ENCODE data around the gene SLIT3.

The SLIT3 gene

DNA sequence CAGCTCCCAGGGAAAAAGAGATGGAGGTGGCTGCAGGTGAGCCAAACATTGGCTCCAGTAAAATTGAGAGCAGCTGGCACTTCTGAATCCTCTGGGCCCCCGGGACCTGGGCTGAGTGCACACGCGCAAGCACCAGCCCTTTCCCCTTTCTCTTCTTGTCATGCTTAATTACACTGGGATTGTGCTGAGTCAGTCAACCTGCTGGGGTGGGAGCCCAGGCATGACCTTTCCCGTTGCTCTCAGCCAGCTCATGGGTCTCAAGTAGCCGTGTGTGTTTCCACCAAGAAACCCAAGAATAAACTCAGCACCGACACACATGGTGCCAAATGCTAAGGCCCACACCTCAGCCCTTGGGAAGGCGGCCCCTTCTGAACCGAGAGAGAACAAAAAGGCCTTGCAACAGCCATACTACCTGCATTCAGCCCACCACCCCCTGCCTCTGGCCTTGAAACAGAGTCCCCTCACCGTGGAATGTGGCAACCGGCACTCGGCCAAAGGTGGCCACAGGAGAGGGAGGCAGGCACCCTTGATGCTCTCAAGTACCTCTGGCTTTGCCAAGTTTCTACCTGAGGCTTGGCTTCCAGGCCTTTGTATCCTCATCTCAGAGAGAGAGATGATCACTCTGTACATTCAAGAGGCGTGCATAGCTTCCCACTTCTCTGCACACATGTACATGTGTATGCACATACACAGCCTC, 28.1 kb downstream of the SLIT3 start:
- Histone ChIP-seq H3K4me1 (ENCODE audit: control insufficient read depth in 2 of 2, insufficient read depth in 2 of 2, low read length in 2 of 2) (no peaks in the 10 kb centered on the region), H3K36me3 (ENCODE audit: control insufficient read depth in 2 of 2, insufficient read depth in 2 of 2, low read length in 2 of 2) (no peaks in the 10 kb centered on the region), H3K27me3 (ENCODE audit: control insufficient read depth in 2 of 2, insufficient read depth in 2 of 2, low read length in 2 of 2) (no peaks in the 10 kb centered on the region), H3K27ac (ENCODE audit: low read depth in 2 of 2, low read length in 2 of 2) (no peak overlapping the region), H3K4me3 (ENCODE audit: low read length in 2 of 2) (no peak overlapping the region), H3K9me3 (ENCODE audit: control insufficient read depth in 2 of 2, low read length in 2 of 2) (no peaks in the 10 kb centered on the region), H3K9ac (ENCODE audit: low read depth in 1 of 2, low read length in 2 of 2) (no peak overlapping the region)

DNA sequence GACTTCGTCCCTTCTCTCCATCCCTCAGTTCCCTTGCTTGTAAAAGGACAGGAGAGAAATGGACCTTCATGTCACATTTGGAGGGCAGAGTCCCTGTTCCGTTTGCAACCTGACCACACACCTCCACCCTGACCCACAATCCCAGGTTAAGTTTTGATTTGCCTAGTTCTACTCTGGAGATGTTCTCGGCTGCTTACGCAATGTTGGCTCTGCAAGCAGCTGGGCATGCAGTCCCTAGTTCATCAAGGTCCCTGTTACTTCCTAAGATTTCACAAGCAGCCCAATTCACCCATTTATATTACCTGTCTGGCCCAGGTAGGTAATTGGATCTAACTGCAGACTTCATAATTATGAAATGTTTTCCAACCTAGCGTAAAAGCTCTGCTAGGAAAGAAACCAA, 28.8 kb downstream of the SLIT3 start:
- Histone ChIP-seq H3K4me1 (ENCODE audit: control insufficient read depth in 2 of 2, insufficient read depth in 2 of 2, low read length in 2 of 2) (no peaks in the 10 kb centered on the region), H3K27me3 (ENCODE audit: control insufficient read depth in 2 of 2, insufficient read depth in 2 of 2, low read length in 2 of 2) (no peaks in the 10 kb centered on the region), H3K9me3 (ENCODE audit: control insufficient read depth in 2 of 2, low read length in 2 of 2) (no peaks in the 10 kb centered on the region), H3K27ac (ENCODE audit: low read depth in 2 of 2, low read length in 2 of 2) (no peak overlapping the region), H3K4me3 (ENCODE audit: low read length in 2 of 2) (no peak overlapping the region), H3K9ac (ENCODE audit: low read depth in 1 of 2, low read length in 2 of 2) (no peak overlapping the region), H3K36me3 (ENCODE audit: control insufficient read depth in 2 of 2, insufficient read depth in 2 of 2, low read length in 2 of 2) (no peaks in the 10 kb centered on the region)

DNA sequence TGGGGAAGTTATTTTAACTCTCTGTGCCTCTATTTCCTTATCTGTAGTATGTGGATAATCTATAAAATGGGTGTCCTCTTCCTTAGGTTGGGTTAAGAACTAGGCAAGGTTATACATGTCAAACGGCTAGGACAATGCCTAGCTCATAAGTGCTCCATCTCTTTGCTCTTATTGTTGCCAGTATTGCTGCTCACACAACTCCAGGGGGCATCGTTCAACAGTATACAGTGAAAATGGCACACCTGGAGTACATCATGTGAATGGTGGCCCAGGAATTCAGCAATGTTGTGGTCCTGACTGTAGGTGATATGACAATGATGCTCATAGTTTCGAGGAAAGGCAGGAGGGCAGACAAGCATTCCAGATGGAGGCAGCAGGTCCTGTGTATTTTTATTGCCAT, 30.1 kb downstream of the SLIT3 start:
- no peaks in the 10 kb centered on the region for H3K4me1 ChIP-seq (ENCODE audit: control insufficient read depth in 2 of 2, insufficient read depth in 2 of 2, low read length in 2 of 2)
- H3K9ac ChIP-seq (ENCODE audit: low read depth in 1 of 2, low read length in 2 of 2) = no peak overlapping the region
- H3K4me3 ChIP-seq (ENCODE audit: low read length in 2 of 2) = no peak overlapping the region
- no peaks in the 10 kb centered on the region for H3K9me3 ChIP-seq (ENCODE audit: control insufficient read depth in 2 of 2, low read length in 2 of 2)
- no peaks in the 10 kb centered on the region for H3K36me3 ChIP-seq (ENCODE audit: control insufficient read depth in 2 of 2, insufficient read depth in 2 of 2, low read length in 2 of 2)
- H3K27me3 ChIP-seq (ENCODE audit: control insufficient read depth in 2 of 2, insufficient read depth in 2 of 2, low read length in 2 of 2) = no peaks in the 10 kb centered on the region
- H3K27ac ChIP-seq (ENCODE audit: low read depth in 2 of 2, low read length in 2 of 2) = no peak overlapping the region

DNA sequence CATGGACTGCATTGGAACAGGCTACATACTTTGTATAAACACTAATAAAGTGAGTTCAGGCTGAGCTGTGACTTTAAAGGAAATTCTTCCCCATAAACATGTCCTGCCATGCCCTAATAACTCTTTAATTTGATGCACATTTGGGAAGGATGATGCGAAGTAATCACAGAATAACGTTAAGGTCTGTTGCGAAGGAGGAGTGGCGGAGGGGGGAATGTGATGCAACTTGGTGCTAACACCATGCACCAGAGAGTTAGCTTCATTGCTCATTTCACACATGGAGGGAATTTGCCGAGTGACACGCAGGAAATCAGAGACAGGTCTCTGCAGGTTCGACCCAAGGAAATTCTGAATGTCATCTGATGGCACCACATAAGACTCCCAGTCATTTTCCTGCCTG, 32.9 kb downstream of the SLIT3 start:
- no peaks in the 10 kb centered on the region for H3K27me3 ChIP-seq (ENCODE audit: control insufficient read depth in 2 of 2, insufficient read depth in 2 of 2, low read length in 2 of 2)
- H3K9me3 ChIP-seq (ENCODE audit: control insufficient read depth in 2 of 2, low read length in 2 of 2) = no peaks in the 10 kb centered on the region
- H3K4me3 ChIP-seq (ENCODE audit: low read length in 2 of 2) = no peak overlapping the region
- no peak overlapping the region for H3K9ac ChIP-seq (ENCODE audit: low read depth in 1 of 2, low read length in 2 of 2)
- H3K27ac ChIP-seq (ENCODE audit: low read depth in 2 of 2, low read length in 2 of 2) = no peak overlapping the region
- no peaks in the 10 kb centered on the region for H3K36me3 ChIP-seq (ENCODE audit: control insufficient read depth in 2 of 2, insufficient read depth in 2 of 2, low read length in 2 of 2)
- H3K4me1 ChIP-seq (ENCODE audit: control insufficient read depth in 2 of 2, insufficient read depth in 2 of 2, low read length in 2 of 2) = no peaks in the 10 kb centered on the region

DNA sequence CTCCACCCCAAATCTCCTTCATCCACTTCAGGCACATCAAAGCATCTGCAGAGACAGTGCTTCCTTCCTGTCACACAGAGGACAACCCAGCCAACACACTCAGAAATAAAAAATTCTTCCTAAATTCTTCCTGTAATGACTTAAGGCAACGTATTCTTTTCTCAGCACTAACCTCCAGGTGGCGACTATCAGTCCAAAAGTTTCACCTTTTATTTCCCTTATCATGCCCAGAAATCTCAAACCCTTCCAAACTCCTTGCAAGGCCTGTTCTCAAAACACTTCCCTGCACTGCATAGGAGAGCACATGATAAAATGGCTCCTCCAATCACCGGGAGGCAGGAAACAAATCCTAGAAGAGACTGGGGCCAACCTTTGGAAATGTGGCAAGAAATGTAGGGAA, 35.1 kb downstream of the SLIT3 start:
- Histone ChIP-seq H3K9ac (ENCODE audit: low read depth in 1 of 2, low read length in 2 of 2) (no peak overlapping the region), H3K4me3 (ENCODE audit: low read length in 2 of 2) (no peak overlapping the region), H3K4me1 (ENCODE audit: control insufficient read depth in 2 of 2, insufficient read depth in 2 of 2, low read length in 2 of 2) (no peaks in the 10 kb centered on the region), H3K27me3 (ENCODE audit: control insufficient read depth in 2 of 2, insufficient read depth in 2 of 2, low read length in 2 of 2) (no peaks in the 10 kb centered on the region), H3K36me3 (ENCODE audit: control insufficient read depth in 2 of 2, insufficient read depth in 2 of 2, low read length in 2 of 2) (no peaks in the 10 kb centered on the region), H3K27ac (ENCODE audit: low read depth in 2 of 2, low read length in 2 of 2) (no peak overlapping the region), H3K9me3 (ENCODE audit: control insufficient read depth in 2 of 2, low read length in 2 of 2) (no peaks in the 10 kb centered on the region)

DNA sequence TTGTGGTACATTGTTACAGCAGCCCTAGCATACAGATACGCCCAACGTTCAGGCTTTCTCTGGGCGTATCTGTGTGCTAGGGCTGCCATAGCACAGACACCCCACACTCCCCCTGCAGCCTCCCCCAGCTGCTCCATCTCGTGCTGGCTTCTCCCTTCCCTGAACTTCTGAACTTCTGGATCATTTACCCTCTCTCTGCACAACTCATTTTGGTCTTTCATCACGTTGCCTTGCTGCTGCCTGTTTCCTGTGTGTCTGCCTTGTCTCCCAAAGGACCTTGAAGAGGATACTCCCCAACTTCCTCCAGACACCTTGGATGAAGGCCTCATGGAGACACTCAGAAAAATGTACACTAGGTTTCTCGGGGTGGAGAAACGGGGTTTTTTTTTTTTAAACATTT, 37.3 kb downstream of the SLIT3 start:
- Histone ChIP-seq H3K4me1 (ENCODE audit: control insufficient read depth in 2 of 2, insufficient read depth in 2 of 2, low read length in 2 of 2) (no peaks in the 10 kb centered on the region), H3K9me3 (ENCODE audit: control insufficient read depth in 2 of 2, low read length in 2 of 2) (no peaks in the 10 kb centered on the region), H3K27ac (ENCODE audit: low read depth in 2 of 2, low read length in 2 of 2) (no peak overlapping the region), H3K27me3 (ENCODE audit: control insufficient read depth in 2 of 2, insufficient read depth in 2 of 2, low read length in 2 of 2) (no peaks in the 10 kb centered on the region), H3K36me3 (ENCODE audit: control insufficient read depth in 2 of 2, insufficient read depth in 2 of 2, low read length in 2 of 2) (no peaks in the 10 kb centered on the region), H3K9ac (ENCODE audit: low read depth in 1 of 2, low read length in 2 of 2) (no peak overlapping the region), H3K4me3 (ENCODE audit: low read length in 2 of 2) (no peak overlapping the region)

DNA sequence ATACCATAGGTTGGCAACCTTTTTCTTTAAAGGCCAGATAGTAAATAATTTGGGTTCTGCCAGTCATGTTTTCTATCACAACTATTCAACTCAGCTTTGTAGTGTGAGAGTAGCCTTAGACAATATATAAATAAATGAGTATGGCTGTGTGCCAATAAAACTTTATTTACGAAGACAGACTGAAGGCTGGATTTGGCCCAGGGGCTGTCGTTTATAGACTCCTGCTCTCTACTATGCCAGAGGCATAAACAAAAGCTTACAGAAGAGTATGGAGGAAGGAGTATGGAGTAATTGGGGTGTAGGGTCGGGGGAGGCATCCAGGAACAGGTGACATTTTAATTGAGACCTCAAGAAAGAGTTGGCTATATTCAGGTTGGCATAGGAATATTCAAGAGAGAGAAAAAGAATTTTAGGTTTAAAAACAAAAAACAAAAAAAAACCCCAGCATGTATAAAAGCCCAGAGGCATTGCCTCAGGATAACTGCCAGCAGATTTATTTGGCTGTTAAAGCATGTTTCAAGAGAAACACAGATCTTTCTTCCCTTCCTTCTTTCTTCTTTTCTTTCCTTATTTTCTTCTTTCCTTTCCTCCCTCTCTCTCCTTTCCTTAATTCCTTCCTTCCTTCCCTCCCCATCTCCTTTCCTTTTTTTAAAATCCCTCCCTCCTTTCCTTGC, 39.9 kb downstream of the SLIT3 start:
- no peak overlapping the region for H3K4me3 ChIP-seq (ENCODE audit: low read length in 2 of 2)
- H3K4me1 ChIP-seq (ENCODE audit: control insufficient read depth in 2 of 2, insufficient read depth in 2 of 2, low read length in 2 of 2) = no peaks in the 10 kb centered on the region
- H3K9ac ChIP-seq (ENCODE audit: low read depth in 1 of 2, low read length in 2 of 2) = no peak overlapping the region
- no peak overlapping the region for H3K27ac ChIP-seq (ENCODE audit: low read depth in 2 of 2, low read length in 2 of 2)
- no peaks in the 10 kb centered on the region for H3K9me3 ChIP-seq (ENCODE audit: control insufficient read depth in 2 of 2, low read length in 2 of 2)
- no peaks in the 10 kb centered on the region for H3K36me3 ChIP-seq (ENCODE audit: control insufficient read depth in 2 of 2, insufficient read depth in 2 of 2, low read length in 2 of 2)
- no peaks in the 10 kb centered on the region for H3K27me3 ChIP-seq (ENCODE audit: control insufficient read depth in 2 of 2, insufficient read depth in 2 of 2, low read length in 2 of 2)

DNA sequence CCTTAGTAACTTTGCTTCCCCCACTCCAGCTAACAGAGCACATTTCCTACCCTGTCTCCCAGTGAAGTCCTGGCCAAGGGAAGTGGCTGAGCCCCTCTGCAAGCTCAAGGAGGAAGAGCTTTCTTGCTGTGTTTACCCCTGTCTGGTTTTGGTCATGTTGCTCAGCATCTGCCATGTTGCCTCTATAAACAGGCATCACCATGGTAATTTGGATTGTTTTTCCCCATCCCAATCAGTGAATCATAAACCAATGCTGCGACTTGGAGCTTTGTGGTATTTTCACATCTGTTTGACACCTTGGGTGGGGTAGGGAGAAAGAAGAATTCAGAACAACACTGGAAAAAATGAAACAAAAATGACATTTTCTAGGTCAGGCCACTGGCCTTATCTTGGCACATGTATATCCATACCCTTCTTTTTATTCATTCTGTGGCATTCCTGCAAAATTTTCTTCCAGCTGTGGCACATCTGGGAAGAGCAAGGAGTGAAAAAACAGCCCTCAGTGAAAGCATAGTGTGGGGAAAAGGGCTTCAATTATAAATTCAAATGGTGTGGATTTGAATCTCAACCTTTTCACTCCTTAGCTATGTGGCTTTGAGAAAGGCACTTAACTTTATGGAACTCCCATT, 42.5 kb downstream of the SLIT3 start:
- Histone ChIP-seq H3K36me3 (ENCODE audit: control insufficient read depth in 2 of 2, insufficient read depth in 2 of 2, low read length in 2 of 2) (no peaks in the 10 kb centered on the region), H3K4me3 (ENCODE audit: low read length in 2 of 2) (no peak overlapping the region), H3K4me1 (ENCODE audit: control insufficient read depth in 2 of 2, insufficient read depth in 2 of 2, low read length in 2 of 2) (no peaks in the 10 kb centered on the region), H3K27ac (ENCODE audit: low read depth in 2 of 2, low read length in 2 of 2) (no peak overlapping the region), H3K27me3 (ENCODE audit: control insufficient read depth in 2 of 2, insufficient read depth in 2 of 2, low read length in 2 of 2) (no peaks in the 10 kb centered on the region), H3K9ac (ENCODE audit: low read depth in 1 of 2, low read length in 2 of 2) (no peak overlapping the region), H3K9me3 (ENCODE audit: control insufficient read depth in 2 of 2, low read length in 2 of 2) (no peaks in the 10 kb centered on the region)

DNA sequence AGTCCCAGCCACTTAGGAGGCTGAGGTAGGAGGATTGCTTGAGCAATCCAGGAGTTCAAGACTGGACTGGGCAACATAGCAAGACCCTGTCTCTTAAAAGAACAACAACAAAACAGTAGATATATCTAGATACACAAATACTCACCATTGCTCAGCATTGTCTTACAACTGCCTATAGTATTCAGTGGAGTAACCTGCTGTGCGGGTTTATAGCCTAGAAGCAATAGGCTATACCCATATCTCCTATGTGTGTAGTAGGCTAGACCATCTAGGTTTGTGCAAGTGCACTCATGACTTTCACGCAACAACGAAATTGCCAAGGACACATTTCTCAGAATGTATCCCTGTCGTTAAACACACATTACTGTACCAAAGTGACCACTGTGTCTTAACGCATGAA, 44.7 kb downstream of the SLIT3 start:
- Histone ChIP-seq H3K27ac (ENCODE audit: low read depth in 2 of 2, low read length in 2 of 2) (no peak overlapping the region), H3K4me3 (ENCODE audit: low read length in 2 of 2) (no peak overlapping the region), H3K27me3 (ENCODE audit: control insufficient read depth in 2 of 2, insufficient read depth in 2 of 2, low read length in 2 of 2) (no peaks in the 10 kb centered on the region), H3K4me1 (ENCODE audit: control insufficient read depth in 2 of 2, insufficient read depth in 2 of 2, low read length in 2 of 2) (no peaks in the 10 kb centered on the region), H3K9ac (ENCODE audit: low read depth in 1 of 2, low read length in 2 of 2) (no peak overlapping the region), H3K36me3 (ENCODE audit: control insufficient read depth in 2 of 2, insufficient read depth in 2 of 2, low read length in 2 of 2) (no peaks in the 10 kb centered on the region), H3K9me3 (ENCODE audit: control insufficient read depth in 2 of 2, low read length in 2 of 2) (no peaks in the 10 kb centered on the region)

DNA sequence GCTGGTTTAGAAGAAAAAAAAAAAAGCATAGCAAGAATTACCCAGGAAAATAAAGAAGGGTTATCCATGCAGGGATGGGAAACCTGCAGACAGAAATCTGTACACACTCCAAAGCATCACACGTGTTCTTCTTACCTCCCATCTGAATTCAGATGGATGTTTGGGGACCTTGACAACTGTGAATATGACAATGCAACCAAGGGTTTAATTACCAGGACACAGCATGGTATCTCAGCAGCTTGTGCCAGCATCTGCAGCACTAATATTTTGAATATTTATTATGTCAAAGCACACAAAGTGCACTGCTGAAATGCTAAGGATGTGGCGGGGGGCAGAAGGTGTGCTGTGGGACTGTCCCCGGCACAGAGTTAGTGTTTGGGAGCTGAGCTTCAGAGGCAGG, 47.9 kb downstream of the SLIT3 start:
- Histone ChIP-seq H3K4me1 (ENCODE audit: control insufficient read depth in 2 of 2, insufficient read depth in 2 of 2, low read length in 2 of 2) (no peaks in the 10 kb centered on the region), H3K27ac (ENCODE audit: low read depth in 2 of 2, low read length in 2 of 2) (no peak overlapping the region), H3K9me3 (ENCODE audit: control insufficient read depth in 2 of 2, low read length in 2 of 2) (no peaks in the 10 kb centered on the region), H3K4me3 (ENCODE audit: low read length in 2 of 2) (no peak overlapping the region), H3K27me3 (ENCODE audit: control insufficient read depth in 2 of 2, insufficient read depth in 2 of 2, low read length in 2 of 2) (no peaks in the 10 kb centered on the region), H3K9ac (ENCODE audit: low read depth in 1 of 2, low read length in 2 of 2) (no peak overlapping the region), H3K36me3 (ENCODE audit: control insufficient read depth in 2 of 2, insufficient read depth in 2 of 2, low read length in 2 of 2) (no peaks in the 10 kb centered on the region)
